ENCODE results near the gene ADAM11.
"Not testable (repeated sequence)": the region's sequence is repeated elsewhere in the genome, so short reads cannot be mapped to it uniquely, and the experiment has no call there.

ADAM11 gene

GRCh38 chr17:44758414-44759085 lies at the start of gene ADAM11:
ADAM11 (plus strand) TSS chr17:44758988; CDS start chr17:44759200, 212 bp downstream.
- no peak for DNase-seq (ENCODE audit: low read depth in 2 of 2)

GRCh38 chr17:44719444-44719843 lies 39.3 kb upstream of the ADAM11 start:
- DNase-seq (ENCODE audit: low read depth in 2 of 2) = no peak

- no peak for DNase-seq (ENCODE audit: low read depth in 2 of 2)
Observed at GRCh38 chr17:44722254-44722653, 36.5 kb upstream of the ADAM11 start.

GRCh38 chr17:44726121-44726520 lies 32.7 kb upstream of the ADAM11 start:
- DNase-seq (ENCODE audit: low read depth in 2 of 2) = not testable (repeated sequence)

GRCh38 chr17:44733753-44734152 lies 25.0 kb upstream of the ADAM11 start:
- no peak for DNase-seq (ENCODE audit: low read depth in 2 of 2)

- no peak for DNase-seq (ENCODE audit: low read depth in 2 of 2)
Observed at GRCh38 chr17:44734272-44734671, 24.5 kb upstream of the ADAM11 start.

GRCh38 chr17:44736551-44737240 lies 22.1 kb upstream of the ADAM11 start:
- DNase-seq (ENCODE audit: low read depth in 2 of 2) = no peak

- no peak for DNase-seq (ENCODE audit: low read depth in 2 of 2)
Observed at GRCh38 chr17:44738214-44738906, 20.4 kb upstream of the ADAM11 start.

GRCh38 chr17:44741316-44741715 lies 17.5 kb upstream of the ADAM11 start:
- DNase-seq (ENCODE audit: low read depth in 2 of 2) = no peak

GRCh38 chr17:44745301-44745700 lies 13.5 kb upstream of the ADAM11 start:
- no peak for DNase-seq (ENCODE audit: low read depth in 2 of 2)

- DNase-seq (ENCODE audit: low read depth in 2 of 2) = not testable (repeated sequence)
Observed at GRCh38 chr17:44745738-44746137, 13.1 kb upstream of the ADAM11 start.

- DNase-seq (ENCODE audit: low read depth in 2 of 2) = no peak
Observed at GRCh38 chr17:44747566-44747965, 11.2 kb upstream of the ADAM11 start.

- no peak for DNase-seq (ENCODE audit: low read depth in 2 of 2)
Observed at GRCh38 chr17:44749076-44749979, 9.5 kb upstream of the ADAM11 start.

GRCh38 chr17:44749980-44750318 lies 8.8 kb upstream of the ADAM11 start:
- DNase-seq (ENCODE audit: low read depth in 2 of 2) = no peak

- DNase-seq (ENCODE audit: low read depth in 2 of 2) = no peak
Observed at GRCh38 chr17:44751331-44751730, 7.5 kb upstream of the ADAM11 start.

GRCh38 chr17:44751806-44752205 lies 7.0 kb upstream of the ADAM11 start:
- no peak for DNase-seq (ENCODE audit: low read depth in 2 of 2)

GRCh38 chr17:44752953-44753861 lies 5.6 kb upstream of the ADAM11 start:
- no peak for DNase-seq (ENCODE audit: low read depth in 2 of 2)

GRCh38 chr17:44754276-44754675 lies 4.5 kb upstream of the ADAM11 start:
- no peak for DNase-seq (ENCODE audit: low read depth in 2 of 2)

- not testable (repeated sequence) for DNase-seq (ENCODE audit: low read depth in 2 of 2)
Observed at GRCh38 chr17:44755180-44755579, 3.6 kb upstream of the ADAM11 start.

GRCh38 chr17:44757045-44757917 lies 1.5 kb upstream of the ADAM11 start:
- DNase-seq (ENCODE audit: low read depth in 2 of 2) = no peak

Measured in stimulated activated CD4-positive, alpha-beta T cell treated with anti-CD3 and anti-CD28 coated beads, Interleukin-12 subunit alpha, Interleukin-12 subunit beta, amount 100 ng/mL, for 24 hours (primary cell).